Esophagus muscularis mucosa (tissue), 3 donors: ENCODE data around the gene ZNF23.

Experiments used
- CTCF ChIP-seq, 3 experiments: fragments of 200-600 bp in 2 of 3; fragments of 450-650 bp in 1 of 3; sonication (generic) in 2 of 3; IDR thresholded peaks; one replicate each; pipeline ENCODE4 v1.5.1; 2017 to 2019; ENCODE audit warnings: antibody characterized with exemption in 3 of 3, mild to moderate bottlenecking in 2 of 3, moderate library complexity in 1 of 3
- EP300 ChIP-seq: sonication (generic); formaldehyde crosslinking; IDR thresholded peaks from one replicate; pipeline ENCODE4 v1.6.1; 2017; ENCODE audit warnings: antibody characterized with exemption

GRCh38 chr16:71402007-71402406, 60.0 kb downstream of the ZNF23 start:
- TF ChIP-seq EP300 (no peak), CTCF (IDR thresholded peaks at IDR 0.05) (no peak)
